Fibroblast of lung (primary cell): ENCODE data around the gene PORCN. TPM values are rescaled to one million over a fixed set of nuclear protein-coding genes. Genes with fewer than 3 reads are reported as not detected.

Experiments used
- DNase-seq, 2 donors: peaks; one replicate each; pipeline versions ENCODE4 v3.0.0 to v3.0.0-alpha.2; 2010; ENCODE audit warnings: low read depth in 2 of 2
- H2AFZ ChIP-seq: 2 replicates; pipeline ENCODE4 v1.5.1; 2012; ENCODE audit warnings: low read length, control low read depth, inconsistent platforms
- H3K27ac ChIP-seq: 2 replicates; pipeline ENCODE4 v1.5.1; 2011; ENCODE audit warnings: low read length, control low read depth; ENCODE audit not compliant: insufficient read depth
- H3K27me3 ChIP-seq: 2 replicates; pipeline ENCODE4 v1.5.1; 2011; ENCODE audit warnings: mild to moderate bottlenecking, low read length; ENCODE audit not compliant: control insufficient read depth, insufficient read depth
- H3K36me3 ChIP-seq: 2 replicates; pipeline ENCODE4 v1.5.1; 2011; ENCODE audit warnings: low read length; ENCODE audit not compliant: control insufficient read depth, insufficient read depth
- H3K4me1 ChIP-seq: 2 replicates; pipeline ENCODE4 v1.5.1; 2011; ENCODE audit warnings: low read length; ENCODE audit not compliant: control insufficient read depth, insufficient read depth; ENCODE audit errors: extremely low read depth
- H3K4me2 ChIP-seq: 2 replicates; pipeline ENCODE4 v1.5.1; 2011; ENCODE audit warnings: low read length, control low read depth; ENCODE audit not compliant: insufficient read depth; ENCODE audit errors: extremely low read depth
- H3K4me3 ChIP-seq, 4 experiments: fragments of 200-600 bp in 1 of 4; sonication (generic) in 1 of 4; replicated peaks in 1 of 4; 2 replicates each; pipeline ENCODE4 v1.5.1; 2011 to 2016; ENCODE audit warnings: low read length in 4 of 4, low read depth in 3 of 4, mild to moderate bottlenecking in 3 of 4, control low read depth in 2 of 4, inconsistent platforms in 1 of 4, mixed read lengths in 1 of 4; ENCODE audit not compliant: insufficient read depth in 1 of 4; ENCODE audit errors: control extremely low read depth in 1 of 4
- H3K79me2 ChIP-seq: 2 replicates; pipeline ENCODE4 v1.5.1; 2012; ENCODE audit warnings: mild to moderate bottlenecking, low read length, inconsistent platforms; ENCODE audit not compliant: control insufficient read depth, insufficient read depth
- H3K9ac ChIP-seq: 2 replicates; pipeline ENCODE4 v1.5.1; 2011; ENCODE audit warnings: mild to moderate bottlenecking, low read length, control low read depth; ENCODE audit not compliant: insufficient read depth
- H3K9me3 ChIP-seq: 2 replicates; pipeline ENCODE4 v1.5.1; 2012; ENCODE audit warnings: low read depth, low read length; ENCODE audit not compliant: control insufficient read depth, insufficient read depth
- H4K20me1 ChIP-seq: 2 replicates; pipeline ENCODE4 v1.5.1; 2011; ENCODE audit warnings: low read length; ENCODE audit not compliant: control insufficient read depth, insufficient read depth; ENCODE audit errors: extremely low read depth
- EZH2 ChIP-seq: IDR thresholded peaks from 2 replicates; pipeline ENCODE4 v1.5.1; 2012; ENCODE audit warnings: low read length, control low read depth, mild to moderate bottlenecking; ENCODE audit errors: missing control alignments
- polyA plus RNA-seq, 2 donors: library from polyadenylated mRNA; depleted of rRNA in 1 of 2; stranded (reverse) in 1 of 2; unstranded in 1 of 2; fragments of >200 nt; gene quantifications; 2 replicates each; pipeline ENCODE4 v1.2.1, GENCODE V29; 2011 to 2012; ENCODE audit warnings: missing spikeins in 1 of 2
- total RNA-seq: library from RNA; depleted of rRNA; stranded (reverse); fragments of >200 nt; gene quantifications from 2 replicates; pipeline ENCODE4 v1.2.1, GENCODE V29; 2014
- TF ChIP-seq, protein P1 (sequence below), 2 donors: IDR thresholded peaks in 1 of 2; conservative IDR thresholded peaks in 1 of 2; 1 replicate in 1 of 2; 2 replicates in 1 of 2; pipeline ENCODE4 v1.5.1; 2011 to 2012; ENCODE audit warnings: low read length in 2 of 2, control low read depth in 1 of 2, inconsistent platforms in 1 of 2, low read depth in 1 of 2, mild to moderate bottlenecking in 1 of 2

The PORCN gene
- total and polyA plus RNA-seq, 2 donors (not counting 1 experiment from before 2014, with no cell fraction given) = 5.4 to 11.4 TPM

DNA sequence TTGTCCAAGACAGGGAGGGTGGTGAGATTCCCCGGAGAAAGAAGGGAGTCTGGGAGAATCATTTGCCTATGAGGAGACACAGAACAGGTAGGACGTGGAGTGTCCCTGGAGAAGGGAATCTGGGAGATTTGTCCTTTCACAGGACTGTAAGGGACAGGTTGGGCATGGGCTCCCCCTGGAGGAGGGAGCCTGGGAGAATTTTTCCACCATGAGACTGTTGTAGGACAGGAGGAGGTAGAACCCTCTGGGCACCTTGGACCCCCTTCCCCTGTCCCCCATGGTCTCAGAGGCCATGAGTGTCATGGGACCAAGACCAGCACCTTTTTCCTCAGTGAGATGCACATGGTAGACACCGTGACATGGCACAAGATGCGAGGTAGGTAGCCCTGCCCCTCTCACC, 2.8 kb downstream of the PORCN start:
- TF ChIP-seq EZH2 = no peak
- TF ChIP-seq, protein P1, sequence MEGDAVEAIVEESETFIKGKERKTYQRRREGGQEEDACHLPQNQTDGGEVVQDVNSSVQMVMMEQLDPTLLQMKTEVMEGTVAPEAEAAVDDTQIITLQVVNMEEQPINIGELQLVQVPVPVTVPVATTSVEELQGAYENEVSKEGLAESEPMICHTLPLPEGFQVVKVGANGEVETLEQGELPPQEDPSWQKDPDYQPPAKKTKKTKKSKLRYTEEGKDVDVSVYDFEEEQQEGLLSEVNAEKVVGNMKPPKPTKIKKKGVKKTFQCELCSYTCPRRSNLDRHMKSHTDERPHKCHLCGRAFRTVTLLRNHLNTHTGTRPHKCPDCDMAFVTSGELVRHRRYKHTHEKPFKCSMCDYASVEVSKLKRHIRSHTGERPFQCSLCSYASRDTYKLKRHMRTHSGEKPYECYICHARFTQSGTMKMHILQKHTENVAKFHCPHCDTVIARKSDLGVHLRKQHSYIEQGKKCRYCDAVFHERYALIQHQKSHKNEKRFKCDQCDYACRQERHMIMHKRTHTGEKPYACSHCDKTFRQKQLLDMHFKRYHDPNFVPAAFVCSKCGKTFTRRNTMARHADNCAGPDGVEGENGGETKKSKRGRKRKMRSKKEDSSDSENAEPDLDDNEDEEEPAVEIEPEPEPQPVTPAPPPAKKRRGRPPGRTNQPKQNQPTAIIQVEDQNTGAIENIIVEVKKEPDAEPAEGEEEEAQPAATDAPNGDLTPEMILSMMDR (conservative IDR thresholded peaks at IDR 0.05 in 1 of 2, IDR thresholded peaks at IDR 0.05 in 1 of 2; ENCODE audit: low read depth in 1 of 2, low read length in 2 of 2) = peak; percentile 39 to 48
- Histone ChIP-seq H3K27me3 (no peaks in the 10 kb centered on the region), H3K9ac (no peak overlapping the region), H3K4me3 (no peak overlapping the region), H3K27ac (no peak overlapping the region), H3K36me3 (no peaks in the 10 kb centered on the region), H3K4me2 (no peak overlapping the region), H4K20me1 (no peaks in the 10 kb centered on the region), H3K79me2 (no peaks in the 10 kb centered on the region), H2AFZ (no peak overlapping the region), H3K9me3 (no peaks in the 10 kb centered on the region), H3K4me1 (no peaks in the 10 kb centered on the region)
- DNase-seq = no peak

DNA sequence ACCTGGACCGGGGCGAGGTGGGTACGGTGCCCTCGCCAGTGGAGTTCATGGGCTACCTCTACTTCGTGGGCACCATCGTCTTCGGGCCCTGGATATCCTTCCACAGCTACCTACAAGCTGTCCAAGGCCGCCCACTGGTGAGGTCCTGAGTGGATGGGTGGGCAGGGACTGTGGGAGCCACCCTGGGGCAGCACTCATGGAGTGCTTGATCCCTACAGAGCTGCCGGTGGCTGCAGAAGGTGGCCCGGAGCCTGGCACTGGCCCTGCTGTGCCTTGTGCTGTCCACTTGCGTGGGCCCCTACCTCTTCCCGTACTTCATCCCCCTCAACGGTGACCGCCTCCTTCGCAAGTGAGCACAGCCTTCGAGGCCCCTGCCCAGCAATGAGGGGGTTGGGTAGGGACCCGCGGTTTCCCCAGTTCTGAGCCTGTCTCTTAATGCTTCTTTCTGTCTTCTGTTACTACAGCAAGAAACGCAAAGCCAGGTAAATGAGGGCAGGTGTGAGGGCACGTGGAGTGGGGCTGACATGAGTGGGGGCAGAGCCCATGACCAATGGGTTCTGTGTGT, 3.7 kb downstream of the PORCN start:
- TF ChIP-seq, protein P1 (conservative IDR thresholded peaks at IDR 0.05 in 1 of 2, IDR thresholded peaks at IDR 0.05 in 1 of 2; ENCODE audit: low read depth in 1 of 2, low read length in 2 of 2) = no peak
- TF ChIP-seq EZH2 = no peak
- no peak for DNase-seq

DNA sequence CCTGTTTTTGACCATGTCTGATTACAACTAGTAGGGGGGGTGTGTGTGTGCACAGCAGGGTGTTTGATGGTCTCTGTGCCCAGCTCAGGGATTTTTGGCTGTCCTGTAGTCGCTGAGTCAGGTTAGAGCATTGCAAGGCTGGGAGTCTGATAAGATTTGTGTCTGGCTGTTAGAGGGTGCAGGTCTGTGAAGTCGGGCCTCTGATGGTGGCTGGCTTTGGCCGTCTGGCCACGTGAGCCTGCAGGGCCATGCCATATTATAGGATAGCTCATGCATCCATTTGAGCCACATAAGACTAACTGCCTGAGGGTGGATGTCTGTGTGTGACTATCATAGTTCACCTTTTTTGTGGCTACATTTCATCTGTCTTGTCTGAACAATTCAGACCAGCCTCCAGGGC, 4.9 kb downstream of the PORCN start:
- Histone ChIP-seq H3K9ac (no peak overlapping the region), H4K20me1 (no peaks in the 10 kb centered on the region), H3K4me3 (no peak overlapping the region), H3K27ac (no peak overlapping the region), H3K79me2 (no peaks in the 10 kb centered on the region), H3K4me2 (no peak overlapping the region), H3K4me1 (no peaks in the 10 kb centered on the region), H2AFZ (no peak overlapping the region), H3K9me3 (no peaks in the 10 kb centered on the region), H3K27me3 (no peaks in the 10 kb centered on the region), H3K36me3 (no peaks in the 10 kb centered on the region)
- no peak for DNase-seq
- TF ChIP-seq, protein P1 (conservative IDR thresholded peaks at IDR 0.05 in 1 of 2, IDR thresholded peaks at IDR 0.05 in 1 of 2; ENCODE audit: low read depth in 1 of 2, low read length in 2 of 2) = no peak
- TF ChIP-seq EZH2 = no peak

More for the DNA sequence above, 3.7 kb downstream of the PORCN start:
- Histone ChIP-seq H3K9me3 (no peaks in the 10 kb centered on the region), H3K27ac (no peak overlapping the region), H3K36me3 (no peaks in the 10 kb centered on the region), H3K27me3 (no peaks in the 10 kb centered on the region), H3K79me2 (no peaks in the 10 kb centered on the region), H3K4me1 (no peaks in the 10 kb centered on the region), H3K4me2 (no peak overlapping the region), H3K4me3 (no peak overlapping the region), H4K20me1 (no peaks in the 10 kb centered on the region), H2AFZ (no peak overlapping the region), H3K9ac (no peak overlapping the region)
